ENCODE measurements around the gene MYBPC1. TPM values are rescaled to one million over a fixed set of nuclear protein-coding genes. Genes with fewer than 3 reads are reported as not detected.
A peak's percentile ranks its signal among the peaks of the same experiment; 100 is the strongest.

MYBPC1 gene
- total and polyA plus RNA-seq, 2 donors from 2014 or later = not detected

- intact Hi-C loops (cut with DNase I) = no loop called here
- Histone ChIP-seq H3K9ac (ENCODE audit: low read length in 3 of 3) (no peak overlapping the region), H3K4me3 (ENCODE audit: low read length in 3 of 3) (peak overlapping the region; percentile 53 to 61 (median 56)), H3K4me1 (ENCODE audit: control insufficient read depth in 2 of 3, insufficient read depth in 2 of 3, low read depth in 1 of 3, low read length in 3 of 3) (peaks cover 0 to 3% (median 0%) of the 10 kb centered on the region in 3 donors), H3K27ac (ENCODE audit: low read depth in 2 of 2, low read length in 2 of 2) (no peak overlapping the region), H3K36me3 (ENCODE audit: control insufficient read depth in 2 of 3, insufficient read depth in 3 of 3, low read length in 3 of 3) (no peaks in the 10 kb centered on the region), H3K9me3 (ENCODE audit: control insufficient read depth in 2 of 3, insufficient read depth in 1 of 3, low read length in 3 of 3) (no peaks in the 10 kb centered on the region), H3K27me3 (ENCODE audit: control insufficient read depth, insufficient read depth, low read length) (peaks cover 2% of the 10 kb centered on the region)
- DNase-seq = peak; percentile 52 to 69 (median 61)
- no peak for FAIRE-seq
- no peak for TF ChIP-seq CTCF (IDR thresholded peaks at IDR 0.05; ENCODE audit: borderline replicate concordance, extremely low read depth, insufficient read depth)
Observed at GRCh38 chr12:101642115-101643067, 47.6 kb downstream of the MYBPC1 start.

- Histone ChIP-seq H3K4me3 (ENCODE audit: low read length in 3 of 3) (no peak overlapping the region), H3K4me1 (ENCODE audit: control insufficient read depth in 2 of 3, insufficient read depth in 2 of 3, low read depth in 1 of 3, low read length in 3 of 3) (no peaks in the 10 kb centered on the region), H3K27ac (ENCODE audit: low read depth in 2 of 2, low read length in 2 of 2) (no peak overlapping the region), H3K27me3 (ENCODE audit: control insufficient read depth, insufficient read depth, low read length) (peaks cover under 1% of the 10 kb centered on the region), H3K9ac (ENCODE audit: low read length in 3 of 3) (no peak overlapping the region), H3K36me3 (ENCODE audit: control insufficient read depth in 2 of 3, insufficient read depth in 3 of 3, low read length in 3 of 3) (no peaks in the 10 kb centered on the region), H3K9me3 (ENCODE audit: control insufficient read depth in 2 of 3, insufficient read depth in 1 of 3, low read length in 3 of 3) (no peaks in the 10 kb centered on the region)
- DNase-seq (no peak), FAIRE-seq (no peak)
- intact Hi-C loops (cut with DNase I) = no loop called here
- TF ChIP-seq CTCF (IDR thresholded peaks at IDR 0.05; ENCODE audit: borderline replicate concordance, extremely low read depth, insufficient read depth) = no peak
Observed at GRCh38 chr12:101647711-101648110, 52.9 kb downstream of the MYBPC1 start.

- Histone ChIP-seq H3K27me3 (ENCODE audit: control insufficient read depth, insufficient read depth, low read length) (no peaks in the 10 kb centered on the region), H3K36me3 (ENCODE audit: control insufficient read depth in 2 of 3, insufficient read depth in 3 of 3, low read length in 3 of 3) (no peaks in the 10 kb centered on the region)
- FAIRE-seq = no peak
Observed at GRCh38 chr12:101648195-101648594, 53.4 kb downstream of the MYBPC1 start.

More at GRCh38 chr12:101648195-101648594, 53.4 kb downstream of the MYBPC1 start:
- H3K9me3 ChIP-seq (ENCODE audit: control insufficient read depth in 2 of 3, insufficient read depth in 1 of 3, low read length in 3 of 3) = no peaks in the 10 kb centered on the region
- H3K4me3 ChIP-seq (ENCODE audit: low read length in 3 of 3) = no peak overlapping the region
- intact Hi-C loops (cut with DNase I) = no loop called here
- TF ChIP-seq CTCF (IDR thresholded peaks at IDR 0.05; ENCODE audit: borderline replicate concordance, extremely low read depth, insufficient read depth) = no peak
- H3K4me1 ChIP-seq (ENCODE audit: control insufficient read depth in 2 of 3, insufficient read depth in 2 of 3, low read depth in 1 of 3, low read length in 3 of 3) = no peaks in the 10 kb centered on the region
- DNase-seq = no peak
- H3K9ac ChIP-seq (ENCODE audit: low read length in 3 of 3) = no peak overlapping the region
- H3K27ac ChIP-seq (ENCODE audit: low read depth in 2 of 2, low read length in 2 of 2) = no peak overlapping the region
